Measurements from ENCODE around the gene MED27.

MED27 gene

DNA sequence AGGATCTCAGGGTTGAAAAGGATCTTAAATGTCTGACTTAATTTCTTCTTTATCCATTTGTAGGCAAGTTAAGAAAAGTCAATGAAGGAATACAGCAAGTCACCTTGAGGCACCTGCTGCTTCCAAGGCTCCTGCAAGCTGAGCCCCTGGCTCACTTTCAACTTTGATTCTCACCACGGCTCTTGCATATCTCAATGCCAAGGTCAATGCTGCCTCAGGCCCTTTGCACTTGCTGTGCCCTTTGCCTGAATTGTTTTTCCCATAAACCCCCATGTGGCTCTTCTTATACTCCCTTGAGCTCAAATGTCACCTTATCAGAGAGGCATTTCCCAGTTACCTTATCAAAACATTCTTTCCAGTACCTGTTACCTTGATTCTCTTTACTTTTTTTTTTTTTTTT is 195.4 kb downstream of the MED27 start:
- DNase-seq, result no peak

DNA sequence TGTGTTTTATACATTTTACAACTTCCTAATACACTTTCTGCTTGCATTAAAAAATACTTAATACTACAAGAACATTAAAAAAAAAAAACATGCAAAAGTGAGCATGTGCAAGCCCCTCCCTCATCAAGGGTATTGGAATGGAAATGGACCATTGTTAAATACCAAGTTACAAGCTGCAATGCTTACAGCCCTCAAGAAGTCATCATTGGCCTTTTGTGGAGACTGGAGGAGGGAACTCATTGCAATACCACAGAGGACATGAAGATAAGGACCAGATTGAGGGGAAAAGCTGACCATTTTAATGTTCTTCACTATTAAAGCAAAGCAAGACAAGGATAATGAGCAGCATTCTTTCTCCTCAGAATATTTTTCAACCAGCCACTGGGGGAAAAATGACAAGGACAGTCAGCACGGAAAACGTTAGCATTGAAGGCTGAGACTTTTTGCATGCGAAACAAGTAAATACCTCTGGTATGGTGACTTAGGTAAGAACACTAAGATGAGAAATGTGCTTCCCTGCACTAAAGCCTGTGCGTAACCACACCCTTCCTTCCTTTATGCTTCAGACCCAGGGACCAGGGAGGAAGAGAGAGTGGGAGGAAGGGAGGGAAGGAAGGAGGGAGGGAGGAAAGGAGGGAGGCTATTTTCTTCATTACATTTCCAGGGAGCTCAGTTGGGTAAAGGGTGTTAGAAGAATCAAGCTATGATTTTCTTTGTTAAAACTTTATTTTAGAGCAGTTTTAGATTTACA is 198.7 kb downstream of the MED27 start:
- H3K9me3 Mint-ChIP-seq, result no peaks in the 10 kb centered on the region
- H3K4me3 Mint-ChIP-seq, result no peak overlapping the region
- H3K36me3 Mint-ChIP-seq (ENCODE audit: low read depth), result peaks cover 29% of the 10 kb centered on the region
- no peaks in the 10 kb centered on the region for H3K27me3 Mint-ChIP-seq
- DNase-seq, result no peak
- H3K27ac Mint-ChIP-seq, result no peak overlapping the region
- H3K4me1 Mint-ChIP-seq (ENCODE audit: low read depth), result peaks cover 18% of the 10 kb centered on the region

More for the DNA sequence above, 195.4 kb downstream of the MED27 start:
- Mint-ChIP-seq H3K27me3 (no peaks in the 10 kb centered on the region), H3K4me1 (ENCODE audit: low read depth) (peaks cover 7% of the 10 kb centered on the region), H3K27ac (no peak overlapping the region), H3K36me3 (ENCODE audit: low read depth) (peaks cover 36% of the 10 kb centered on the region), H3K9me3 (no peaks in the 10 kb centered on the region), H3K4me3 (no peak overlapping the region)

DNA sequence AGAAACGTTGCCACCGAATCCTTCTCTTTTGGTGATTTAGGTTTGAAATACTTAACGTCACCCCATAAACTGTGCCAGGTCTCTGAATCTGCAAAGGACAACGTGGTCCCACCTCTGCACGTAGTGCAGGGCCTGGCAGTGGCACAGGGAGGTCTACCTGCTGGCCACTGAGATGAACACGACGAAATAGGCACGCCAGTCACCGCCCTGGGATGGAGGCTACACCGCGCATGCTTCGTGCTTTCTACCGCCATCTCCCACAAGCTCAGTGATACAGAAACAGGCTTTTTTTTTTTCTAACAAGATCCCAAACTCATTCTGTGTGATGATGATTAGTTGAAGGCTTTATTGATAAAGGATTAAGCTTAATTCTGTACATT is 199.8 kb downstream of the MED27 start:
- peaks cover 31% of the 10 kb centered on the region for H3K36me3 Mint-ChIP-seq (ENCODE audit: low read depth)
- no peaks in the 10 kb centered on the region for H3K27me3 Mint-ChIP-seq
- H3K4me1 Mint-ChIP-seq (ENCODE audit: low read depth), result peaks cover 21% of the 10 kb centered on the region
- H3K4me3 Mint-ChIP-seq, result no peak overlapping the region
- no peak overlapping the region for H3K27ac Mint-ChIP-seq
- no peak for DNase-seq
- H3K9me3 Mint-ChIP-seq, result no peaks in the 10 kb centered on the region

DNA sequence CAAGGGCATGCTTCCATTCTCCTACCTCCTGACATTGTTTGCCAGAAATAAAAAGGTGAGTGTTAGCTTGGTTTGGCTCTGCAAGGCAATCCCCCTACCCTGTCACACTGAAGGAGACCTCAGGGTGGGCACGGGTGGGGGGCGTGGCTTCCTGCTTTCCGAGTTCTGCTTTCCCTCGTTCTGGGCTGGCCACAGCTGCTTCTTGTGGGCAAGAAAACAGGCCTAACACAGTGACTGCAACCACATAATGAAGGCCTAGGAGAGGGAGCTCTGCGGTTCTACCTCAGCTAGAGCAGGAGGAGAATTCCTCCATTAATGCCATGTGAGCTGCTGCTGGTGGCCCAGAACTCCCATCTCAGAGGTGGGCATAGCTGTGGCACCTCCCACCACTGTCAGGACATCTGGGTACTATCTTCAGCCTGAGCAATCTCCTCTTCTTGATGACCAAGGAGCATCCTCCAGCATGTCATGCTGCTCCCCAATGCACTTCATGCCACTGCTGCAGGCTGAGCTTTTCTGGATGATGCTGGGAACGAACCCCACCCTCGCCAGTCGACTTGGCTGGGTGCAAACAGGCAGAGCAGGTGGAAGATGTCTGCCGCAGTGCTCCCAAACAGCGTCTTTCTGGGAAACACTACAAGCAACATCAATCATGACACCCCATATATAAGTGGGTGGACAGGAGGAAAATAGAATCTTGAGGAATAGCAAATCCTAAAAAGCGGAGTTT is 200.3 kb downstream of the MED27 start:
- H3K4me3 Mint-ChIP-seq, result no peak overlapping the region
- no peak for DNase-seq
- H3K27me3 Mint-ChIP-seq, result no peaks in the 10 kb centered on the region
- peaks cover 31% of the 10 kb centered on the region for H3K36me3 Mint-ChIP-seq (ENCODE audit: low read depth)
- no peaks in the 10 kb centered on the region for H3K9me3 Mint-ChIP-seq
- H3K27ac Mint-ChIP-seq, result no peak overlapping the region
- H3K4me1 Mint-ChIP-seq (ENCODE audit: low read depth), result peaks cover 21% of the 10 kb centered on the region

DNA sequence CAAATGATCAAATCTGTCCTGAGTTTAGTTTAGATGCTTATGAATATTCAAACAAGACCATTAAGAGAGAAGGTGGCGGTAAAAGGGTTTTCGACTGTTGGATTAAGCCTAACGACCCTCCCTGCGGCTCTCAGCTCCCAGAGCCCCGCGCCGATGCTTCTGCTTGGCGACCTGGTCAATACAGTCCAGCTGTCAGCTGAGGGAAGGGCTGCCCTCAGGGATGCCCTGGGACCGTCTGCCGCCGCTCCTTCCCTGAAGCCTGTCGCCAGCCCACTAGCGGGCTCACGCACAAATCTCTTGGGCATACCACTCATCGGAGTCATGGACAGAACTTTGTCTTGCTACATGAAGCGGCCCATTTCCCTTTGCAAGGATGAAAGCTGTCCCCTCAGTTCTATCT is 203.2 kb downstream of the MED27 start:
- no peak overlapping the region for H3K27ac Mint-ChIP-seq
- H3K27me3 Mint-ChIP-seq, result no peaks in the 10 kb centered on the region
- peaks cover 25% of the 10 kb centered on the region for H3K36me3 Mint-ChIP-seq (ENCODE audit: low read depth)
- peaks cover 19% of the 10 kb centered on the region for H3K4me1 Mint-ChIP-seq (ENCODE audit: low read depth)
- no peaks in the 10 kb centered on the region for H3K9me3 Mint-ChIP-seq
- no peak overlapping the region for H3K4me3 Mint-ChIP-seq
- DNase-seq, result no peak

DNA sequence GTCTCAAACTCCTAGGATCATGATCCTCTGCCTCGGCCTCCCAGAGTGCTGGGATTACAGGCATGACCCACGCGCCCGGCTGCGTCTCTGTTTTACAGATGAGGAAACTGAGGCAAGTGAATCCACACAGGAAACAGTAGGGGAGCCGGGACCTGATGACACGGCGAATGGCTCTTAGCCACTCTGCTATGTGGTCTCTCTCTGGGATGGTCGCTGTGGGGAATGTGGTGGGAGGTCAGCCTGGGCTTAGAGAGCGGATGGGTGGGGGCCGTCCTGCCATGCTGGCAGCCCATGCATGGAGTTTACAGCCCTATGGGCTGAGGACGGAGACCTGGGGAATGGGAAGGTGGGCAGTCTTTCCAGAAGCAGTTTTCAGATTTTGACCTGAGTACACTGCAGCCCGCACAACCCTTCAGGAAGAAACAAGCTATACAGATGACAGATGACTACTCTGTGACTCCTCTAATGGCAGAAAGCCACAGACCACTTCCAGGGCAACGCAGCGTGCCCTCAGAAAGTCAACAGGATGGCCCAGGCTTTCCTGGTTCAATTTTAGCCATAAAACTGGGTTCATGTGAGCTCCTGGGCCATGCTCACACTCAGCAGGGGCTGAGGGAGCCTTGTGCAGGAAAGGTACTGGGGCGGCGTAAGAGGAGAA is 203.7 kb downstream of the MED27 start:
- no peak for DNase-seq
- Mint-ChIP-seq H3K27ac (no peak overlapping the region), H3K4me1 (ENCODE audit: low read depth) (peaks cover 15% of the 10 kb centered on the region), H3K9me3 (no peaks in the 10 kb centered on the region), H3K36me3 (ENCODE audit: low read depth) (peaks cover 25% of the 10 kb centered on the region), H3K27me3 (no peaks in the 10 kb centered on the region), H3K4me3 (no peak overlapping the region)

DNA sequence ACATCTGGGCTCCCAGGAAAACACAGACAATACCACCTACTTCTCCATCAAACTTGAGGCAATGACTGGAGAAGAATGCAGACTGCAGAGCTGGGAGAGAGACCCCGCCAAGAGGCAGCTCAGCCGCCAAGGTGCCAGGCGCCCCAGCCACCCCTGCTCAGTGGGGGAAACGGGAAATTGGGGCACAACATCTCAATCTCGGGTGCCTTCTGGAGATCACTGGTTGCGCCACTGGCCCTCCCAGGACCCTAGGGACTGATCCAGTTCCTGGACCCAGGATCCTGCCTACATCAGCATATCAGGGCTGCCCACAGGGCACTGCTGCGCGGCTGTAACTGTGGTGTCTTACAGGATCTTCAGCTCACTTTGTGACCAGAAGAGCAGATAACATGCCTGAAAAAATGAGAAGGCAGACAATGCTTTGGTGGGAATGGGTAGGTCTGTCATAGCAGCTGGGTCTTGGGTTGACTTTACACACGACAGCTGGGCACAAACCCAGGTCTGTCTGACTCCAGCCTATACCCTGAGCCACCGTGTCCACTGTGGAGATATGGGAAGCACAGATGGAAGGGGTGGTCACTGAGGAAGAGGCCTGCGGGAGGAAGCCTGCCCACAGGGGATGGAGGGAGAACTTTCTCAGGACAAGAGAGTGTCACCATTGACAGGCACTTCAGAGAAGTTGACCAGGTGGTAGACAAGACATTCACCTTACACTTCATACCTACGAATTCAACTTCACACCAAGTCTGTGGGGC is 204.6 kb downstream of the MED27 start:
- Mint-ChIP-seq H3K4me1 (ENCODE audit: low read depth) (peaks cover 14% of the 10 kb centered on the region), H3K27ac (peak overlapping the region; percentile 26), H3K9me3 (no peaks in the 10 kb centered on the region), H3K4me3 (no peak overlapping the region), H3K27me3 (no peaks in the 10 kb centered on the region), H3K36me3 (ENCODE audit: low read depth) (peaks cover 25% of the 10 kb centered on the region)
- no peak for DNase-seq

DNA sequence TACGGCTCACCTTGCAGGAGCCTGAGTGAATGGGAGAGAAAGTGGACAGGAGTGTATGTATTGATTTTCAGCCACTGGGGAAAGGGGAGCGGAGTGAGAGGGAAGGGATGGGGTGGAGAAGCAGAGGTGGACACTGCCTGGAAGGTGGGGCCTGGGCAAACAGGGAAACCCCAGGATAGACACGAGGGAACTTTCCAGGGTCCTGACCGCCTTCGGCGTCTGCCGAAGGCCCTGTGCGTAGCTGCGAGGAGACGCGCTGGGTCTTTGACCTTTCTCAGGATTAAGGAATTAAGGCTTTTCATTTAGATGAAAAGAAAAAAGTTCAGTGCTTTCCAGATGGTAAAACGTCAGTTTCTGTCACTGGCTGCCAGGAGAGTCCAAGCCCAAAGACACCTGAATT is 205.2 kb downstream of the MED27 start:
- no peaks in the 10 kb centered on the region for H3K9me3 Mint-ChIP-seq
- H3K27me3 Mint-ChIP-seq, result no peaks in the 10 kb centered on the region
- peaks cover 14% of the 10 kb centered on the region for H3K4me1 Mint-ChIP-seq (ENCODE audit: low read depth)
- DNase-seq, result no peak
- H3K36me3 Mint-ChIP-seq (ENCODE audit: low read depth), result peaks cover 23% of the 10 kb centered on the region
- H3K27ac Mint-ChIP-seq, result no peak overlapping the region
- no peak overlapping the region for H3K4me3 Mint-ChIP-seq

DNA sequence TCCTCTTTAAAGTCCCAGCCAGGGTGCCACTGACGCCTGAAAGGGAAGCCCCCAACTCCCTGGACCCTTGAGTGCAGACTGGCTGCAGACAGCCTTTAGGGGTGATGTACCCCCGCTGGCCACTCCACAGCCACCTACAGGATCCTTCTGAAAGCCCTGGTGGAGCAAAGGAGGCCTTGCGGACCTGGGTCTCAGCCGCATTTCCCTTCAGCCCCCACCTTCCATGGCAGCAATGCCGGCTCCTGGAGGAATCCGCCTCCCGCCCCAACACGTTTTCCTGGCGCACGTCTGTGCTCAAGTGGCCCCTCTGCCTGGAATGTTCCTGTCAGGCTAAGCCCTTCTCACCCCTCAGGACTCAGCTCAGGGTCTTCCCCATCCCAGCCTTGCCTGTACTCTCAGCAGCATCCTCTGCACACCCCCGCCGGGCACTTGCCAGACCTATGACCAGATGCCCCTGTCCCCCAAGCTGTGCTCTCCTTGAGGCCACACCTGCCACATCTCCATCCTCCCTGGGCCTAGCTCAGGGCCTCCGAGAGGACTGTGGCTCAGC is 205.7 kb downstream of the MED27 start:
- Mint-ChIP-seq H3K27me3 (no peaks in the 10 kb centered on the region), H3K27ac (no peak overlapping the region), H3K4me1 (ENCODE audit: low read depth) (peaks cover 14% of the 10 kb centered on the region), H3K4me3 (no peak overlapping the region), H3K9me3 (no peaks in the 10 kb centered on the region), H3K36me3 (ENCODE audit: low read depth) (peaks cover 26% of the 10 kb centered on the region)
- no peak for DNase-seq

DNA sequence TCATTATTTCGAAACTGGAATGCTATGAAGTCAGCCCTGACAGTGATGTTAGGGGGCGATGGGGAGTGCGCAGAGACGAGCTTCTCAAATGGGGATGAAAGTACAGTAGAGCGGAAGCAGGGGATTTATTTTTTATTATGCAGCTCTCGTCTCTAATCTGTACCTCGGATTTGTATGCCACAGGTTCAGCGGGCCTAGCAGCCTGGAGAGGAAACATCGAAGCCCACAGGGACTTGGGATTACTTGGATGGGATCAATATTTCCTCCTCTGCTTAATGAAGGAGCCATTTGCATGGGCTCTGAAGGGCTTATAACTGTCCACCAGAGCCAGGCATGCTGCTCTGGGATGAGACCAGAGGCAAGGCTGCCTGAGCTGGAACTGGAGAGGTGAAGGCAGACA is 206.3 kb downstream of the MED27 start:
- Mint-ChIP-seq H3K4me1 (ENCODE audit: low read depth) (peaks cover 14% of the 10 kb centered on the region), H3K9me3 (no peaks in the 10 kb centered on the region), H3K36me3 (ENCODE audit: low read depth) (peaks cover 27% of the 10 kb centered on the region), H3K4me3 (no peak overlapping the region), H3K27me3 (no peaks in the 10 kb centered on the region), H3K27ac (no peak overlapping the region)
- DNase-seq, result no peak

DNA sequence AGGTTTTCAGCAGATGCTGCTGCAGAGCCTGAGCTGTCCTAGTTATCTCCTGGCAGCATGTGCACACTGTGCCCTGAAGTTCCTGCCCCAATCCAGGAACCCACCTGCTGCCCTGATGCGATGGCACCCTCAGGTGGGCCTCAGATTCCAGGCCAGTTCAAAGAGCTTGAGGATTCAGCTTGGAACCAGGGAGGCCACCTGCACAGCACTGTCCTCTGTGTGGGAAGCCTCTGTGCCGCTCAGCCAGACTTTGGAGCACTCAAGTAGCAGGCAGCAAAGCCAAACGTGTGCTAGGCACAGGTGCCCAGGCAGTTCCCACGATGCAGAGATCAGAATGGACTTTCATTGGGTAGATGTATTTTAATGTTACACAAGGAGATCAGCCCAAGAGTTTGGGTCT is 207.0 kb downstream of the MED27 start:
- Mint-ChIP-seq H3K4me3 (no peak overlapping the region), H3K9me3 (no peaks in the 10 kb centered on the region), H3K4me1 (ENCODE audit: low read depth) (peaks cover 14% of the 10 kb centered on the region), H3K36me3 (ENCODE audit: low read depth) (peaks cover 27% of the 10 kb centered on the region), H3K27ac (no peak overlapping the region), H3K27me3 (no peaks in the 10 kb centered on the region)
- no peak for DNase-seq

DNA sequence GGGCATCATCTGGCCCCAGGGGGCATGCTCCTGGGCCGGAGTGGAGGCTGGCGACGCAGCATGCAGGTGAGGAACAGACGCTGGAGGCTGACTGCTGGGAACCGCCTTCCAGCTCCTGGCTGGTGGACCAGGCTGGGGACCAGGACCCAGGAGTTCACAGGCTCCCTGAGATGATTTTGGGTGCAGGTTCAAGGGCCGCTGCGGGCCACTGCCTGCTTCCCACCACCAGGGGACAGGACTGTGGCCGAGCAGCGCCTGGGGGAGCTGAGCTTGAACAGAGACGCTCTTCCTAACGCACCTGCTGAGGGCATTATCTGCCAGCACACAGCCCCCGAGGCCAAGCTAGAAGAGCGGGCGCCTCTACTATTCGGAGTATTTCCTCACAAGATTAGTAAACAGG is 207.7 kb downstream of the MED27 start:
- no peak overlapping the region for H3K4me3 Mint-ChIP-seq
- peaks cover 26% of the 10 kb centered on the region for H3K36me3 Mint-ChIP-seq (ENCODE audit: low read depth)
- no peaks in the 10 kb centered on the region for H3K27me3 Mint-ChIP-seq
- H3K27ac Mint-ChIP-seq, result no peak overlapping the region
- DNase-seq, result no peak
- H3K4me1 Mint-ChIP-seq (ENCODE audit: low read depth), result peaks cover 13% of the 10 kb centered on the region
- no peaks in the 10 kb centered on the region for H3K9me3 Mint-ChIP-seq

DNA sequence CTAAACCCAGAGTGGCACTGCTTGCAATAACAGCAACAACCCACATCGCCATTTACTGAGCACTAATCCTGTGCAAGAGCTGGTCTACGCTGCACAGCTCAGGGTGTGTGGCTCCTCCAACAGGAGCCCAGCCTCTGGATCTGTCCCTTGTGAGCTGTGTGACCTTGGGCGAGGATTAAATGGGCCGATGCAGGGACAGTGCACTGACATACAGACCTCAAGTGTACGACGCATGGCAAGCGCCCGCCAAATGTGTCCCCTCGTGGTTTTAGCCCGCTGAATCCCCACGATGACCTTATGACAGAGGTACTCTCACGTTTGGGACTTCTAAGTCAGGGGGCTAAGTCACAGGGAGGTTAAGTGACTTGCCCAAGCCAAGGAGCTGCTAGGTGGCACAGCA is 209.5 kb downstream of the MED27 start:
- Mint-ChIP-seq H3K36me3 (ENCODE audit: low read depth) (peaks cover 20% of the 10 kb centered on the region), H3K9me3 (no peaks in the 10 kb centered on the region), H3K4me3 (no peak overlapping the region), H3K27me3 (no peaks in the 10 kb centered on the region), H3K4me1 (ENCODE audit: low read depth) (no peaks in the 10 kb centered on the region), H3K27ac (no peak overlapping the region)
- DNase-seq, result no peak

DNA sequence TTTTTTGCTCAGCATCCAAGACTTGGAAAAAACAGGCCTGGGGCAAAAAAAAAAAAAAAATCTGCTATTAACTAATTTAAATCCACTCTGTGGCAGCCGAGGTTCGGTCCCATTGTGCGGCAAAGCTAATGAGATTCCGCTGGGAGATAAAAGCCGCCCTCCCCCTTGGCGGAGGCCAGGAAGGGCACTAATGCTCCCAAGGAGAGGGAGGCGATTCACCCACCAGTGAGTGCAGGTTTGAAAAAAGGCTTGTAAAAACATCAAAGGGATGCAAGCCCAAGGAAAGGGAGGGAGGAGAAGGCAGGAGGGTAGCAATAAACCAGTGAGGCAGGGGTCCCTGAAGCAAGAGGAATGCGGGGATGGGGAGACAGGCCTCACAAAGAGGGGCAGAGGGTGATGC is 210.3 kb downstream of the MED27 start:
- H3K36me3 Mint-ChIP-seq (ENCODE audit: low read depth), result peaks cover 20% of the 10 kb centered on the region
- H3K9me3 Mint-ChIP-seq, result no peaks in the 10 kb centered on the region
- no peak for DNase-seq
- H3K4me3 Mint-ChIP-seq, result no peak overlapping the region
- H3K4me1 Mint-ChIP-seq (ENCODE audit: low read depth), result no peaks in the 10 kb centered on the region
- H3K27me3 Mint-ChIP-seq, result no peaks in the 10 kb centered on the region
- H3K27ac Mint-ChIP-seq, result no peak overlapping the region
